Transverse colon (tissue), 4 donors: ENCODE data around the gene ETV7.

ENCODE experiments used
- EP300 ChIP-seq: sonication (generic); formaldehyde crosslinking; IDR thresholded peaks from one replicate; pipeline ENCODE4 v1.6.1; 2017; ENCODE audit warnings: antibody characterized with exemption, low read depth
- POLR2A ChIP-seq: fragments of 450-650 bp; IDR thresholded peaks from one replicate; pipeline ENCODE4 v1.6.1; 2016; ENCODE audit warnings: antibody characterized with exemption, mild to moderate bottlenecking, moderate library complexity
- POLR2AphosphoS5 ChIP-seq, 3 donors: sonication (generic); formaldehyde crosslinking; IDR thresholded peaks; one replicate each; pipeline ENCODE4 v1.6.1; 2016; ENCODE audit warnings: antibody characterized with exemption in 3 of 3
- TF ChIP-seq, protein P1 (sequence below), 5 experiments: fragments of 200-600 bp in 3 of 5; fragments of 450-650 bp in 2 of 5; sonication (generic) in 3 of 5; IDR thresholded peaks; 1 replicate in 2 of 5; 2 replicates in 3 of 5; pipeline ENCODE4 v1.5.1; 2016 to 2017; ENCODE audit warnings: antibody characterized with exemption in 5 of 5, inconsistent platforms in 3 of 5, mild to moderate bottlenecking in 2 of 5, moderate library complexity in 1 of 5

DNA sequence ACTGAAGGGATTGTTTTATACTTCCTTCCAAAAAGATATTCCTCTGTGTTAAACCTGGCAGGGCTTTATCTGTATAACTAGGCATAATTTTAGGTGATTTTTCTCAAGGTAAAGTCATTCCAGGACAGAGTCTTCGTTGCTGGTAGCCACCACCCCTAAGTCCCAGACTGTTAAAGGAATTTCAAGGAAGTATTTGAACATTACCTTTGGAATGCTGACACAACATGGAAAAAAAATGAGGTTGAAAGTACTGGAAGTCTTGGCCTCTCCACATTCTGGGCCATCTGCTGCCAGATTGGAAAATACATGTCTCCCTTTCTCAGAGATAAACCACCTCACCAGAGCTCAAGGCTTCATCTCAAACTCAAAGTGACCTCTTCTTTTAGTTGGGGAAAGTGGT, 27.0 kb upstream of the ETV7 start:
- TF ChIP-seq, protein P1, sequence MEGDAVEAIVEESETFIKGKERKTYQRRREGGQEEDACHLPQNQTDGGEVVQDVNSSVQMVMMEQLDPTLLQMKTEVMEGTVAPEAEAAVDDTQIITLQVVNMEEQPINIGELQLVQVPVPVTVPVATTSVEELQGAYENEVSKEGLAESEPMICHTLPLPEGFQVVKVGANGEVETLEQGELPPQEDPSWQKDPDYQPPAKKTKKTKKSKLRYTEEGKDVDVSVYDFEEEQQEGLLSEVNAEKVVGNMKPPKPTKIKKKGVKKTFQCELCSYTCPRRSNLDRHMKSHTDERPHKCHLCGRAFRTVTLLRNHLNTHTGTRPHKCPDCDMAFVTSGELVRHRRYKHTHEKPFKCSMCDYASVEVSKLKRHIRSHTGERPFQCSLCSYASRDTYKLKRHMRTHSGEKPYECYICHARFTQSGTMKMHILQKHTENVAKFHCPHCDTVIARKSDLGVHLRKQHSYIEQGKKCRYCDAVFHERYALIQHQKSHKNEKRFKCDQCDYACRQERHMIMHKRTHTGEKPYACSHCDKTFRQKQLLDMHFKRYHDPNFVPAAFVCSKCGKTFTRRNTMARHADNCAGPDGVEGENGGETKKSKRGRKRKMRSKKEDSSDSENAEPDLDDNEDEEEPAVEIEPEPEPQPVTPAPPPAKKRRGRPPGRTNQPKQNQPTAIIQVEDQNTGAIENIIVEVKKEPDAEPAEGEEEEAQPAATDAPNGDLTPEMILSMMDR (IDR thresholded peaks at IDR 0.05), result no peak
- TF ChIP-seq POLR2A (no peak), EP300 (no peak), POLR2AphosphoS5 (IDR thresholded peaks at IDR 0.05) (no peak)
